GM23248 (cell line): ENCODE results near the gene DRC3. TPM values are rescaled to one million over a fixed set of nuclear protein-coding genes. Genes with fewer than 3 reads are reported as not detected.

Experiments
- DNase-seq: peaks from one replicate; pipeline ENCODE4 v3.0.0-alpha.2; 2015
- H2AFZ ChIP-seq: fragments of 200-600 bp; sonication (generic); 2 replicates; pipeline ENCODE4 v1.6.1; 2016; ENCODE audit warnings: antibody characterized with exemption
- H3F3A ChIP-seq: fragments of 200-600 bp; sonication (generic); 2 replicates; pipeline ENCODE4 v1.6.1; 2016; ENCODE audit warnings: mild to moderate bottlenecking, antibody characterized with exemption, mixed run types; ENCODE audit not compliant: insufficient read depth
- H3K27ac ChIP-seq: fragments of 200-600 bp; sonication (generic); 2 replicates; pipeline ENCODE4 v1.5.1; 2016; ENCODE audit warnings: mild to moderate bottlenecking
- H3K27me3 ChIP-seq: fragments of 200-600 bp; sonication (generic); replicated peaks from 2 replicates; pipeline ENCODE4 v1.6.1; 2016; ENCODE audit warnings: mild to moderate bottlenecking; ENCODE audit not compliant: insufficient read depth
- H3K36me3 ChIP-seq: fragments of 200-600 bp; sonication (generic); 2 replicates; pipeline ENCODE4 v1.6.1; 2016; ENCODE audit warnings: low read depth, mild to moderate bottlenecking
- H3K4me1 ChIP-seq: fragments of 200-600 bp; sonication (generic); 2 replicates; pipeline ENCODE4 v1.6.1; 2016; ENCODE audit warnings: mild to moderate bottlenecking; ENCODE audit not compliant: insufficient read depth
- H3K4me2 ChIP-seq: fragments of 200-600 bp; sonication (generic); one replicate; pipeline ENCODE4 v1.6.1; 2016; ENCODE audit warnings: mild to moderate bottlenecking; ENCODE audit not compliant: unreplicated experiment
- H3K4me3 ChIP-seq: fragments of 200-600 bp; sonication (generic); 2 replicates; pipeline ENCODE4 v1.5.1; 2016; ENCODE audit warnings: mild to moderate bottlenecking
- H3K79me2 ChIP-seq: fragments of 200-600 bp; sonication (generic); 2 replicates; pipeline ENCODE4 v1.6.1; 2016; ENCODE audit warnings: mild to moderate bottlenecking; ENCODE audit not compliant: insufficient read depth
- H3K9ac ChIP-seq: fragments of 200-600 bp; sonication (generic); 2 replicates; pipeline ENCODE4 v1.6.1; 2016; ENCODE audit warnings: mild to moderate bottlenecking
- H3K9me2 ChIP-seq: fragments of 200-600 bp; sonication (generic); 2 replicates; pipeline ENCODE4 v1.6.1; 2016; ENCODE audit warnings: mixed run types, mild to moderate bottlenecking, moderate library complexity; ENCODE audit not compliant: insufficient read depth
- H3K9me3 ChIP-seq: fragments of 200-600 bp; sonication (generic); one replicate; pipeline ENCODE4 v1.6.1; 2017; ENCODE audit warnings: low read depth
- H4K20me1 ChIP-seq: fragments of 200-600 bp; sonication (generic); 2 replicates; pipeline ENCODE4 v1.6.0; 2016; ENCODE audit not compliant: insufficient read depth
- EZH2 ChIP-seq: fragments of 200-600 bp; sonication (generic); IDR thresholded peaks from 2 replicates; pipeline ENCODE4 v1.6.1; 2018; ENCODE audit warnings: antibody characterized with exemption, mild to moderate bottlenecking; ENCODE audit not compliant: insufficient read depth, poor library complexity, severe bottlenecking
- EZH2phosphoT487 ChIP-seq: fragments of 200-600 bp; sonication (generic); IDR thresholded peaks from 2 replicates; pipeline ENCODE4 v1.6.1; 2018; ENCODE audit warnings: antibody characterized with exemption, moderate library complexity, mild to moderate bottlenecking, low read depth; ENCODE audit not compliant: insufficient read depth
- WGBS, 2 experiments: methylation state at CpG; one replicate each; pipeline ENCODE4 v1.1.6; 2015 to 2017; ENCODE audit warnings: low lambda C conversion rate in 2 of 2, low coverage in 1 of 2; ENCODE audit errors: missing lambda C conversion rate in 2 of 2; 5-methylcytosine and 5-hydroxymethylcytosine counted together
- in situ Hi-C: fragments of 300-500 bp; cut with MboI; formaldehyde crosslinking; loops from 2 replicates; pipeline ENCODE4 v1.15.0; 2020
- polyA plus RNA-seq: library from polyadenylated mRNA; unstranded; fragments of >200 nt; fragmentation: Nextera tagmentation; extraction: Ambion mirVana; gene quantifications from 2 replicates; pipeline ENCODE4 v1.2.1, GENCODE V29; 2016
- total RNA-seq: library from RNA; depleted of rRNA; stranded (reverse); fragments of >200 nt; shearing (Covaris generic); gene quantifications from 2 replicates; pipeline ENCODE4 v1.2.3, GENCODE V29; 2014

DRC3 gene
- total and polyA plus RNA-seq, 2 experiments from 2014 or later = 3.2 to 3.6 TPM

DNA sequence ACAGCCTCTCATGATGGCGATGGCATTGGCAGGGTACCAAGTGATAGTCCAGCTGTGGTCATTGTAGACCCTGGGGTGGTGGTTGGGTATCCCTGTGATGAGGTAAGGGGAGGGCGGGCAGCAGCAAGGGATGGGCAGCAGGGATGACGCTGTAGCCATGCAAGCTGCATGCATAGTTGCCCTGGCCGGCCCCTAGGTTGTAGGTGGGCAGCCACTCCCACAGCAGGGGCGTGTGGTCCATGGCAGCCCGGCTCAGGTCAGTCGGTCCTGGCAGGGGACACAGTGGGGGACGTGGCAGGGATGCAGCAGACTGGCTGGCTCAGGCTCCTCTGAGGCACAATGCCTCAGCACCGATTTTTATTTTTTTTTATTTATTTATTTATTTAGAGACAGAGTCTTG, 8.7 kb downstream of the DRC3 start:
- Histone ChIP-seq H2AFZ (no peak overlapping the region), H3K27me3 (no peaks in the 10 kb centered on the region), H3F3A (no peaks in the 10 kb centered on the region), H3K36me3 (no peaks in the 10 kb centered on the region), H3K79me2 (no peaks in the 10 kb centered on the region), H3K4me3 (no peak overlapping the region), H3K9me2 (no peaks in the 10 kb centered on the region), H3K4me1 (no peaks in the 10 kb centered on the region), H3K9ac (no peak overlapping the region), H4K20me1 (no peaks in the 10 kb centered on the region), H3K4me2 (no peak overlapping the region), H3K27ac (no peak overlapping the region), H3K9me3 (no peaks in the 10 kb centered on the region)
- WGBS, 2 experiments = 79 to 85% methylated on average over 8 to 9 of the region's 9 CpGs
- DNase-seq = no peak
- in situ Hi-C loops = no loop called here
- TF ChIP-seq EZH2 = no peak
- TF ChIP-seq EZH2phosphoT487 = no peak

DNA sequence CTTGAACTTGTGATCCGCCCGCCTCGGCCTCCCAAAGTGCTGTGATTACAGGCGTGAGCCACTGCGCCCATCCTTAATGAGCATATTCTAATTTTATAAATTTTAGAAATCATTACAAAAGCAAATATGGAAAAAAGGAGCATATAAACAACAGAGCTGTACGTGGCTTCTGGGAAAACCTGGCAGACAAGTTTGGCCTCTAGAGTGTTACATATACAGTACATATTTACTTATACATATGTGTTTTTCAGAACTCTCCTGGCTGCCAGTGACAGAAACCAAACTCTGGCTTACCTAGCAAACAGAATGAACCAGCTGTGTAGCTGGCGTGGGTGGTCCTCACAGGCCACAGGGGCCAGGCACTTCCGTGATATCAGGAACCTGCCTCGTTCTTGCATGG, 10.1 kb downstream of the DRC3 start:
- Histone ChIP-seq H3K4me1 (no peaks in the 10 kb centered on the region), H3K4me2 (no peak overlapping the region), H3K9ac (no peak overlapping the region), H3K9me2 (no peaks in the 10 kb centered on the region), H2AFZ (no peak overlapping the region), H3K4me3 (no peak overlapping the region), H3F3A (no peaks in the 10 kb centered on the region), H3K9me3 (no peaks in the 10 kb centered on the region), H3K27me3 (no peaks in the 10 kb centered on the region), H4K20me1 (no peaks in the 10 kb centered on the region), H3K27ac (no peak overlapping the region), H3K36me3 (no peaks in the 10 kb centered on the region), H3K79me2 (no peaks in the 10 kb centered on the region)
- in situ Hi-C loops = no loop called here
- 93 to 95% methylated on average over 9 of the region's 9 CpGs for WGBS, 2 experiments
- DNase-seq = no peak
- TF ChIP-seq EZH2phosphoT487 (no peak), EZH2 (no peak)

DNA sequence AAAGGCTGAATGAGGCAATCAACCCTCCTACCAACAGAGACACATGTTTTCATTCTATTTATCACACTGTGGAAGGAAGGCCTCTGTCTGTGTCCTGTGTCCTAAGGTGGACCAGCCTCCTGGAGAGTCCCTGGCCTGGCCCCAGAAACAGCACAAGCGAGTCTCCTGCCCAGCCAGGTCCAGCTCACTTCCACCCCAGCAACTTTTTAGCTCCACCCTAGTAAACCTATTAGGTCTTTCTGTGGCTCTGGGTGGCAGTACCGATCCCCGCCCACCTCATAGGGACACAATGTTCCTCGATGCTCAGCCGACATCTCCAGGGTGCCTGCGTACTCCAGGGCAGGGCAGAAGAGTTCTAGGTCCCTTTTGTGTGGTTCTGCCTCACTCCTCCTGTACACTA, 10.7 kb downstream of the DRC3 start:
- no peak overlapping the region for H3K4me2 ChIP-seq
- H3K9ac ChIP-seq = no peak overlapping the region
- no peaks in the 10 kb centered on the region for H3K9me2 ChIP-seq
- WGBS, 2 experiments = 74 to 76% methylated on average over 6 of the region's 6 CpGs
- no peaks in the 10 kb centered on the region for H3F3A ChIP-seq
- H3K4me1 ChIP-seq = no peaks in the 10 kb centered on the region
- no peaks in the 10 kb centered on the region for H3K36me3 ChIP-seq
- no peak overlapping the region for H3K4me3 ChIP-seq
- H4K20me1 ChIP-seq = no peaks in the 10 kb centered on the region
- H3K27me3 ChIP-seq = no peaks in the 10 kb centered on the region
- DNase-seq = no peak
- in situ Hi-C loops = no loop called here
- no peaks in the 10 kb centered on the region for H3K9me3 ChIP-seq
- no peaks in the 10 kb centered on the region for H3K79me2 ChIP-seq
- no peak overlapping the region for H3K27ac ChIP-seq
- no peak overlapping the region for H2AFZ ChIP-seq
- TF ChIP-seq EZH2 = no peak
- TF ChIP-seq EZH2phosphoT487 = no peak

DNA sequence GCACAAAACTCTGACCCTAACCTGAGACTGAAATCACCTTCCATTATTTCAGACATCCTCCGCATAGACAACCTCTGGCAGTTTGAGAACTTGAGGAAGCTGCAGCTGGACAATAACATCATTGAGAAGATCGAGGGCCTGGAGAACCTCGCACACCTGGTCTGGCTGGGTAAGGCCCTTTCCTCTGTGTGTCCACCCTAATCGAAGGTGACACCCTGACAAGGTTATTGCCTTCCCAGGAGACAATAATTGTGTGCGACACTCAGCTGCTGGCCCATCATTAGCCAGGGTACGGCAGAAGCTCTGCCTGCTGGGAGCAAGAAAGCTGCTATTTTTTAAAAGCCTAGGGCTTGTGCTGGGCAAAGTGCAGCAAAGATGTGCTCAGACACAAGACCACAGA, 11.1 kb downstream of the DRC3 start:
- H3K4me1 ChIP-seq = no peaks in the 10 kb centered on the region
- no peaks in the 10 kb centered on the region for H3K9me3 ChIP-seq
- in situ Hi-C loops = no loop called here
- no peaks in the 10 kb centered on the region for H3K79me2 ChIP-seq
- H3K27ac ChIP-seq = no peak overlapping the region
- 88 to 89% methylated on average over 6 of the region's 6 CpGs for WGBS, 2 experiments
- H3K4me2 ChIP-seq = no peak overlapping the region
- no peak for DNase-seq
- H3F3A ChIP-seq = no peaks in the 10 kb centered on the region
- no peak overlapping the region for H3K4me3 ChIP-seq
- H3K9ac ChIP-seq = no peak overlapping the region
- no peaks in the 10 kb centered on the region for H3K36me3 ChIP-seq
- H3K27me3 ChIP-seq = no peaks in the 10 kb centered on the region
- H4K20me1 ChIP-seq = no peaks in the 10 kb centered on the region
- H3K9me2 ChIP-seq = no peaks in the 10 kb centered on the region
- no peak overlapping the region for H2AFZ ChIP-seq
- TF ChIP-seq EZH2 = no peak
- no peak for TF ChIP-seq EZH2phosphoT487

DNA sequence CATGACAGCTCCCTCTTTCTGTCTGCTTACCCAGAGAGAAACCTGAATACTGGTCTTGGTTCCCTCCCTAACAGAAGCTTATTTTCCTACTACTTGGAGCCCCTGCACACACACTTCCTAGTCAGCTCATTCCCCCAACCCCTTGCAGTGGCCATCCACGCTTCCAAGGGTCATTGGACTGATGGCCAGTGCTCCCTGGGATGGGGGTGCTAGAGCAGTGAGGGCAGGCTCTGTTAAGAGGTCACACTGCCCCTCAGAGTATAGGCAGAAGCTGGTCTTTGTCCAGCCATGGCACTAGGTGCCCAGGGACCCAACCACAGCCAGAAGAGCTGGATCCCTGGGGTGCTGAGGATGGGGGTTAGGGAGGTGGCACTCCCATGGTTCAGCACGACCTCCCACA, 12.5 kb downstream of the DRC3 start:
- no peak overlapping the region for H2AFZ ChIP-seq
- H3K4me3 ChIP-seq = no peak overlapping the region
- no peaks in the 10 kb centered on the region for H3K27me3 ChIP-seq
- H3K79me2 ChIP-seq = no peaks in the 10 kb centered on the region
- TF ChIP-seq EZH2phosphoT487 (no peak), EZH2 (no peak)
- no peaks in the 10 kb centered on the region for H3K9me3 ChIP-seq
- no peaks in the 10 kb centered on the region for H3K9me2 ChIP-seq
- H3F3A ChIP-seq = no peaks in the 10 kb centered on the region
- no peak overlapping the region for H3K4me2 ChIP-seq
- H3K4me1 ChIP-seq = peaks cover 3% of the 10 kb centered on the region
- H4K20me1 ChIP-seq = no peaks in the 10 kb centered on the region
- no peaks in the 10 kb centered on the region for H3K36me3 ChIP-seq
- 64 to 71% methylated on average over 2 of the region's 2 CpGs for WGBS, 2 experiments
- no peak overlapping the region for H3K9ac ChIP-seq
- H3K27ac ChIP-seq = no peak overlapping the region
- in situ Hi-C loops = no loop called here
- DNase-seq = no peak
